MG63 (cell line): ENCODE measurements around the gene AGAP3. TPM values are rescaled to one million over a fixed set of nuclear protein-coding genes. Genes with fewer than 3 reads are reported as not detected.

ENCODE experiments used
- DNase-seq: peaks from one replicate; pipeline ENCODE4 v3.0.0-alpha.2; 2020
- H3K27me3 ChIP-seq: fragments of 250-450 bp; sonication (Bioruptor Pico); 2 replicates; pipeline ENCODE4 v1.5.1; 2020; ENCODE audit warnings: mild to moderate bottlenecking, moderate library complexity
- H3K36me3 ChIP-seq: fragments of 250-450 bp; sonication (Bioruptor Pico); 2 replicates; pipeline ENCODE4 v1.5.1; 2020; ENCODE audit warnings: mild to moderate bottlenecking, moderate library complexity
- H3K4me3 ChIP-seq: fragments of 250-450 bp; sonication (Bioruptor Pico); 2 replicates; pipeline ENCODE4 v1.5.1; 2020; ENCODE audit warnings: mild to moderate bottlenecking, moderate library complexity
- H3K9me3 ChIP-seq: fragments of 250-450 bp; sonication (Bioruptor Pico); 2 replicates; pipeline ENCODE4 v1.5.1; 2020; ENCODE audit warnings: mild to moderate bottlenecking, moderate library complexity
- total RNA-seq: library from RNA; depleted of rRNA; stranded (reverse); fragments of >200 nt; shearing (Covaris generic); gene quantifications from 2 replicates; pipeline ENCODE4 v1.2.3, GENCODE V29; 2014; ENCODE audit warnings: low replicate concordance

Gene AGAP3
- total RNA-seq, 1 experiment from 2014 or later = 35.1 TPM

- H3K36me3 ChIP-seq = no peaks in the 10 kb centered on the region; the same call in 1 of the 2 replicates
- H3K9me3 ChIP-seq = no peaks in the 10 kb centered on the region
- DNase-seq = no peak
- no peak overlapping the region for H3K4me3 ChIP-seq
- no peaks in the 10 kb centered on the region for H3K27me3 ChIP-seq
Observed at GRCh38 chr7:151065516-151065915, 20.8 kb upstream of the AGAP3 start.

- Histone ChIP-seq H3K4me3 (no peak overlapping the region), H3K27me3 (no peaks in the 10 kb centered on the region), H3K36me3 (no peaks in the 10 kb centered on the region; the same call in 1 of the 2 replicates), H3K9me3 (no peaks in the 10 kb centered on the region)
- no peak for DNase-seq
Observed at GRCh38 chr7:151066273-151066974, 19.9 kb upstream of the AGAP3 start.

- no peaks in the 10 kb centered on the region; the same call in none of the 2 replicates for H3K36me3 ChIP-seq
- H3K27me3 ChIP-seq = no peaks in the 10 kb centered on the region
- H3K9me3 ChIP-seq = no peaks in the 10 kb centered on the region
- no peak overlapping the region for H3K4me3 ChIP-seq
- no peak for DNase-seq
Observed at GRCh38 chr7:151068069-151068773, 18.1 kb upstream of the AGAP3 start.

GRCh38 chr7:151069841-151070573, 16.3 kb upstream of the AGAP3 start:
- Histone ChIP-seq H3K27me3 (no peaks in the 10 kb centered on the region), H3K9me3 (no peaks in the 10 kb centered on the region), H3K36me3 (no peaks in the 10 kb centered on the region; the same call in none of the 2 replicates)

GRCh38 chr7:151070574-151070960, 15.7 kb upstream of the AGAP3 start:
- DNase-seq = no peak
- Histone ChIP-seq H3K9me3 (no peaks in the 10 kb centered on the region), H3K36me3 (no peaks in the 10 kb centered on the region; the same call in none of the 2 replicates), H3K27me3 (no peaks in the 10 kb centered on the region), H3K4me3 (no peak overlapping the region)

More at GRCh38 chr7:151069841-151070573, 16.3 kb upstream of the AGAP3 start:
- DNase-seq = no peak
- no peak overlapping the region for H3K4me3 ChIP-seq

- no peaks in the 10 kb centered on the region for H3K27me3 ChIP-seq
- no peaks in the 10 kb centered on the region for H3K9me3 ChIP-seq
- no peak for DNase-seq
- H3K4me3 ChIP-seq = no peak overlapping the region
- H3K36me3 ChIP-seq = no peaks in the 10 kb centered on the region; the same call in none of the 2 replicates
Observed at GRCh38 chr7:151071032-151071866, 15.0 kb upstream of the AGAP3 start.

- DNase-seq = no peak
- Histone ChIP-seq H3K27me3 (no peaks in the 10 kb centered on the region), H3K36me3 (peaks cover 2% of the 10 kb centered on the region; the same call in 1 of the 2 replicates), H3K9me3 (no peaks in the 10 kb centered on the region), H3K4me3 (no peak overlapping the region)
Observed at GRCh38 chr7:151073990-151074389, 12.3 kb upstream of the AGAP3 start.

- DNase-seq = no peak
- Histone ChIP-seq H3K9me3 (no peaks in the 10 kb centered on the region), H3K4me3 (no peak overlapping the region), H3K27me3 (no peaks in the 10 kb centered on the region), H3K36me3 (peaks cover 5% of the 10 kb centered on the region)
Observed at GRCh38 chr7:151074817-151075661, 11.2 kb upstream of the AGAP3 start.

GRCh38 chr7:151075662-151075971, 10.7 kb upstream of the AGAP3 start:
- H3K27me3 ChIP-seq = no peaks in the 10 kb centered on the region
- no peak for DNase-seq
- H3K9me3 ChIP-seq = no peaks in the 10 kb centered on the region
- no peak overlapping the region for H3K4me3 ChIP-seq
- peaks cover 9% of the 10 kb centered on the region for H3K36me3 ChIP-seq

- Histone ChIP-seq H3K36me3 (peaks cover 9% of the 10 kb centered on the region), H3K4me3 (no peak overlapping the region)
- DNase-seq = no peak
Observed at GRCh38 chr7:151075978-151076426, 10.3 kb upstream of the AGAP3 start.

GRCh38 chr7:151076863-151077704, 9.2 kb upstream of the AGAP3 start:
- peaks cover 11% of the 10 kb centered on the region for H3K36me3 ChIP-seq
- no peaks in the 10 kb centered on the region for H3K27me3 ChIP-seq
- H3K9me3 ChIP-seq = no peaks in the 10 kb centered on the region
- H3K4me3 ChIP-seq = no peak overlapping the region
- DNase-seq = no peak

More at GRCh38 chr7:151075978-151076426, 10.3 kb upstream of the AGAP3 start:
- Histone ChIP-seq H3K9me3 (no peaks in the 10 kb centered on the region), H3K27me3 (no peaks in the 10 kb centered on the region)

- DNase-seq = no peak
- H3K4me3 ChIP-seq = no peak overlapping the region
- no peaks in the 10 kb centered on the region for H3K27me3 ChIP-seq
- peaks cover 11% of the 10 kb centered on the region for H3K36me3 ChIP-seq
- no peaks in the 10 kb centered on the region for H3K9me3 ChIP-seq
Observed at GRCh38 chr7:151077705-151078232, 8.5 kb upstream of the AGAP3 start.

GRCh38 chr7:151078233-151079040, 7.8 kb upstream of the AGAP3 start:
- H3K36me3 ChIP-seq = peaks cover 11% of the 10 kb centered on the region
- no peaks in the 10 kb centered on the region for H3K27me3 ChIP-seq
- no peak overlapping the region for H3K4me3 ChIP-seq
- no peak for DNase-seq
- H3K9me3 ChIP-seq = no peaks in the 10 kb centered on the region
